ENCODE results near the gene PLXNB2. TPM values are rescaled to one million over a fixed set of nuclear protein-coding genes. Genes with fewer than 3 reads are reported as not detected.

Gene PLXNB2
- total RNA-seq, 1 experiment from 2014 or later, result 227 TPM

DNA sequence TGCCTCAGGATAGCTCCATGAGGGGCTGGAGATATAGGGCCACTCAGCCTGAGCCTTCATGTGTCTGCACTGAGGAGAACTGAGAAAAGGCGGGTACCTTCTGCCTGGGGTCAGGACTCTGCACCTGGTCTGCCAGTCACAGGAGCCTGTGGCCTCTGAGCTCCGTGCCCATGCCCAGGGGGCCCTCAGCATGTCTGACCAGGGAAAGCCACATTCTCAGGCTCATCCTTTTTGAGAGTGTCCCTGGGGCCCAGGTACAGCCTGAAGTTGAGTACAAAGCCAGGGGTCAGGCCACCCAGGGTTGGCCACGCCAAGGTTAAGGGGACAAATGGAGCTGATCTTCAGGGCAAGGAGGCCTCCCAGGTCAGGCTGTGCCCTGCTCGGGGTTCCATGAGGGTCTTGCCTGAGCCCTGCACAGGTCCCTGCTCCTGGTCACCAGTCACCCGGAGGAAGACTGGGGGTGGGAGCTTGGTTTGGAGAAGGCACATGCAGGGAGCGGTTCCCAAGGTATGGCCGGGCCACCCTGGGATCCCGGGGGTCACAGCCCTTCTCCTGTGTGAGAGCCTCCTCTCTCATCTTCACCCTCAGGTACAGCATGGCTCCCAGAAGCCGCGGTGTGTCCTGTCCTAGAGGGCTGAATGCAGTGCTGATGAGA lies 13.4 kb upstream of the PLXNB2 start:
- no peak overlapping the region for H3K27ac ChIP-seq (ENCODE audit: low read length)
- H3K36me3 ChIP-seq (ENCODE audit: control insufficient read depth, insufficient read depth, low read length), result no peaks in the 10 kb centered on the region
- H3K9me3 ChIP-seq (ENCODE audit: control insufficient read depth, insufficient read depth, low read depth, low read length), result no peaks in the 10 kb centered on the region
- intact Hi-C loops (cut with micrococcal nuclease; ENCODE audit: unreplicated experiment) (no loop called here), in situ Hi-C loops (cut with HindIII; ENCODE audit: low pct_unique_long_range_greater_than_20kb, low sequenced_read_pairs) (no loop called here)
- no peak for TF ChIP-seq REST (IDR thresholded peaks at IDR 0.05; ENCODE audit: insufficient read depth in 1 of 2, low read depth in 2 of 2, low read length in 1 of 2)
- TF ChIP-seq CTCF (IDR thresholded peaks at IDR 0.05), result no peak
- no peak for TF ChIP-seq POLR2AphosphoS5 (IDR thresholded peaks at IDR 0.05; ENCODE audit: low read depth, low read length)
- no peak for TF ChIP-seq TCF7L2 (IDR thresholded peaks at IDR 0.05; ENCODE audit: low read depth, low read length)
- no peak for TF ChIP-seq SIN3A (IDR thresholded peaks at IDR 0.05; ENCODE audit: borderline replicate concordance, insufficient read depth, low read depth, low read length)
- H3K4me1 ChIP-seq (ENCODE audit: control insufficient read depth, insufficient read depth, low read length), result no peaks in the 10 kb centered on the region
- ChIA-PET CTCF (interaction anchor here (0.6 to 0.9 kb wide), 2 partner anchors 20 to 44 kb away, joined by 3 read pairs; no protein-coding TSS in a partner anchor), POLR2A (no interaction called here)
- H3K27me3 ChIP-seq (ENCODE audit: control insufficient read depth, insufficient read depth, low read length), result no peaks in the 10 kb centered on the region
- no TSS peak for BruUV-seq (replicated peaks)
- DNase-seq (ENCODE audit: low read depth, low spot score) (no peak), ATAC-seq (no peak)
- no peak overlapping the region for H3K4me3 ChIP-seq (ENCODE audit: low read depth in 2 of 2, low read length in 2 of 2)

- Histone ChIP-seq H3K27me3 (ENCODE audit: control insufficient read depth, insufficient read depth, low read length) (no peaks in the 10 kb centered on the region), H3K36me3 (ENCODE audit: control insufficient read depth, insufficient read depth, low read length) (no peaks in the 10 kb centered on the region), H3K4me1 (ENCODE audit: control insufficient read depth, insufficient read depth, low read length) (no peaks in the 10 kb centered on the region), H3K9me3 (ENCODE audit: control insufficient read depth, insufficient read depth, low read depth, low read length) (no peaks in the 10 kb centered on the region), H3K27ac (ENCODE audit: low read length) (no peak overlapping the region), H3K4me3 (ENCODE audit: low read depth in 2 of 2, low read length in 2 of 2) (no peak overlapping the region)
- DNase-seq (ENCODE audit: low read depth, low spot score), result no peak
- no TSS peak for BruUV-seq (replicated peaks)
- in situ Hi-C loops (cut with HindIII; ENCODE audit: low pct_unique_long_range_greater_than_20kb, low sequenced_read_pairs), result no loop called here
- CTCF ChIA-PET, result interaction anchor here (0.6 kb wide), 1 partner anchor 44 kb away, joined by 3 read pairs; no protein-coding TSS in a partner anchor
- intact Hi-C loops (cut with micrococcal nuclease; ENCODE audit: unreplicated experiment), result no loop called here
- TF ChIP-seq POLR2AphosphoS5 (IDR thresholded peaks at IDR 0.05; ENCODE audit: low read depth, low read length), result no peak
- TF ChIP-seq SIN3A (IDR thresholded peaks at IDR 0.05; ENCODE audit: borderline replicate concordance, insufficient read depth, low read depth, low read length), result no peak
- TF ChIP-seq REST (IDR thresholded peaks at IDR 0.05; ENCODE audit: insufficient read depth in 1 of 2, low read depth in 2 of 2, low read length in 1 of 2), result no peak
- TF ChIP-seq TCF7L2 (IDR thresholded peaks at IDR 0.05; ENCODE audit: low read depth, low read length), result no peak
- TF ChIP-seq CTCF (IDR thresholded peaks at IDR 0.05), result no peak
- POLR2A ChIA-PET, result no interaction called here
- ATAC-seq, result no peak
Measured at GRCh38 chr22:50320116-50320515, 12.7 kb upstream of the PLXNB2 start.

Measured in Panc1 (cell line).